ENCODE results near the gene PEX5. TPM values are rescaled to one million over a fixed set of nuclear protein-coding genes. Genes with fewer than 3 reads are reported as not detected.

PEX5 gene
- total RNA-seq, 6 donors from 2014 or later, result 40.4 to 69.1 (median 49.2) TPM

DNA sequence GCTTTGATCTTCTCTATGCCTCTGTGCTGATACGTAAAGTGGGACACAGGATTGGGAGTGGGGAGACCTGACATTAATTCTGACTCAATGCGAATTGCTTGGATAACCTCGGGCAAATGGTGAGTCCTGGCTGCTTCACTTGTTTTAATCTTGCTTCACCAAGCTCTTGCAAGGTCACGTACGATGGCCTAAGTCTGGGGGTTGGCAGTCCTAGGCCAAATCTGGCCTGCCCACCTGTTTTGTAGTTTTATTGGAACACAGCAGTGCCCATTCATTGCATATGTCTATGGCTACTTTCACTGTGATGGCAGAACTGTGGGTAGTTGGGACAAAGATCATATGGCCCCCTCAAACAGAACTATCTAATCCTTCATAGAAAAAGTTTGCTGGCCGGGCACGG, 45.9 kb upstream of the PEX5 start:
- no peak for ATAC-seq (ENCODE audit: low FRiP score in 2 of 2)
- no peak overlapping the region for H3K27ac ChIP-seq
- TF ChIP-seq POLR2AphosphoS5 (IDR thresholded peaks at IDR 0.05) (no peak), POLR2A (IDR thresholded peaks at IDR 0.05) (no peak), EP300 (IDR thresholded peaks at IDR 0.05) (no peak)
- TF ChIP-seq, protein P1, sequence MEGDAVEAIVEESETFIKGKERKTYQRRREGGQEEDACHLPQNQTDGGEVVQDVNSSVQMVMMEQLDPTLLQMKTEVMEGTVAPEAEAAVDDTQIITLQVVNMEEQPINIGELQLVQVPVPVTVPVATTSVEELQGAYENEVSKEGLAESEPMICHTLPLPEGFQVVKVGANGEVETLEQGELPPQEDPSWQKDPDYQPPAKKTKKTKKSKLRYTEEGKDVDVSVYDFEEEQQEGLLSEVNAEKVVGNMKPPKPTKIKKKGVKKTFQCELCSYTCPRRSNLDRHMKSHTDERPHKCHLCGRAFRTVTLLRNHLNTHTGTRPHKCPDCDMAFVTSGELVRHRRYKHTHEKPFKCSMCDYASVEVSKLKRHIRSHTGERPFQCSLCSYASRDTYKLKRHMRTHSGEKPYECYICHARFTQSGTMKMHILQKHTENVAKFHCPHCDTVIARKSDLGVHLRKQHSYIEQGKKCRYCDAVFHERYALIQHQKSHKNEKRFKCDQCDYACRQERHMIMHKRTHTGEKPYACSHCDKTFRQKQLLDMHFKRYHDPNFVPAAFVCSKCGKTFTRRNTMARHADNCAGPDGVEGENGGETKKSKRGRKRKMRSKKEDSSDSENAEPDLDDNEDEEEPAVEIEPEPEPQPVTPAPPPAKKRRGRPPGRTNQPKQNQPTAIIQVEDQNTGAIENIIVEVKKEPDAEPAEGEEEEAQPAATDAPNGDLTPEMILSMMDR (IDR thresholded peaks at IDR 0.05), result no peak
- H3K4me1 ChIP-seq, result no peaks in the 10 kb centered on the region
- 94 to 98% methylated on average over 7 of the region's 7 CpGs for WGBS, 2 donors
- H3K9me3 ChIP-seq, result no peaks in the 10 kb centered on the region
- peaks cover 0 to 41% (median 10%) of the 10 kb centered on the region in 4 donors for H3K36me3 ChIP-seq
- H3K4me3 ChIP-seq, result no peak overlapping the region
- DNase-seq, result no peak
- no peaks in the 10 kb centered on the region for H3K27me3 ChIP-seq

DNA sequence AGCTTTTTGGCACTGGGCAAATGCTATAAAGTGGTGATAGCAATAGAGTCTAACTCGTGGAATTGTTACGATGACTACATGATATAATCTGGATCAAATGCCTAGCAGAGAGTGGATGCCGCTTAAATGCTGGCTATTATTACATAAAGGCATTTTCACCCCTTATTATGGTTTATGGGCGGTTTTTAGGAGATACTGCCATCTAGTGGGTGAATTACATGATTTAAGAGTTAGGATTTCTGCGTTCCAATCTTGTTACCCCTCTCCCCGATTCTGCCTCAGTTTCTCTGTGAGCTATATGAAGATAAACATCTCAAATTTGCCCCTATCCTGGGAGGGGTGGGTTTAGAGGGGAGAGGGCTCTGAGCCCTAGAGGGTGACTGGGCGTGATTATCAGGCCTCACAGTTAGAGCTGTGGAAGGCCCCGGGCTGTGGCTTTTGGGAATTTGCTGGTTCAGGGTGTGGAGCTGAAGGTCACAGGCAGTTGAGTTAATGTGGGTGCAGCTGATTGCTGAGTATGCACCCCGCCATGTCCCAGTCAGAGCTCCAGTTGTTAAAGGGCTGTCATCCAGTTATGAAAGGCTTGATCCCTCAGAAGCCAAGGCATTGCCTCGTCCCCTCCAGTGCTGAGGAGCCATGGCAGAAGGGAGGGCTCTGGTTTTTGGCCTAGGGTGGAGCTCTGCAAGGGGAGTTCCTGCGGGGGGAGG, 44.9 kb upstream of the PEX5 start:
- H3K4me1 ChIP-seq, result no peaks in the 10 kb centered on the region
- no peaks in the 10 kb centered on the region for H3K27me3 ChIP-seq
- 51 to 52% methylated on average over 10 to 11 of the region's 11 CpGs for WGBS, 2 donors
- H3K9me3 ChIP-seq, result no peaks in the 10 kb centered on the region
- no peak overlapping the region for H3K27ac ChIP-seq
- H3K36me3 ChIP-seq, result peaks cover 0 to 49% (median 17%) of the 10 kb centered on the region in 4 donors
- ATAC-seq (ENCODE audit: low FRiP score in 2 of 2) (peak in 1 of 2 donors; percentile 65), DNase-seq (no peak)
- no peak overlapping the region for H3K4me3 ChIP-seq
- TF ChIP-seq, protein P1 (IDR thresholded peaks at IDR 0.05), result peak; percentile 7 to 52 (median 32)
- TF ChIP-seq POLR2AphosphoS5 (IDR thresholded peaks at IDR 0.05), result no peak

DNA sequence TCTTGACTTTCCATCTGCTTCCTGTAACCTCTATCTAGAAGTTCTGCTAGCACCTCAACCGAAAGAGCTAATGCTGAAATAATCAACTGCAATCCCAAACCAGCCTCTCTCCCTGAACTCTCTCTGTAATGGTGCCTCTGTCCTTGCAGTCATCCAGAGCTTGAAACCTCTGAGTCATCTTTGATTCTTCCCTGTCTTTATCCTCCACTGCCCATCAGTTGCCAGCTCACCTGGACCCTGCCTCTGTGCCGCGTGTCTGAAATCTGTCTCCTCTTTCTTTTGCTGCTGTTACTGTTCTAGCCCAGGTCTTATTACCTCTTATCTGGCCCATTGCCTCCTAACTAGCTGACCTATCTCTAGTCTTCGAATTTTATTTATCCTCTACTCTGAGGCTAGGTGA, 43.8 kb upstream of the PEX5 start:
- 68 to 73% methylated on average over 4 of the region's 4 CpGs for WGBS, 2 donors
- TF ChIP-seq POLR2A (IDR thresholded peaks at IDR 0.05), result no peak
- TF ChIP-seq, protein P1 (IDR thresholded peaks at IDR 0.05), result no peak
- no peak for TF ChIP-seq EP300 (IDR thresholded peaks at IDR 0.05)
- TF ChIP-seq POLR2AphosphoS5 (IDR thresholded peaks at IDR 0.05), result no peak
- Histone ChIP-seq H3K36me3 (peaks cover 0 to 60% (median 22%) of the 10 kb centered on the region in 4 donors), H3K27ac (no peak overlapping the region), H3K4me1 (peaks cover 0 to 6% (median 0%) of the 10 kb centered on the region in 4 donors), H3K4me3 (no peak overlapping the region), H3K27me3 (no peaks in the 10 kb centered on the region), H3K9me3 (no peaks in the 10 kb centered on the region)
- DNase-seq (no peak), ATAC-seq (ENCODE audit: low FRiP score in 2 of 2) (no peak)

DNA sequence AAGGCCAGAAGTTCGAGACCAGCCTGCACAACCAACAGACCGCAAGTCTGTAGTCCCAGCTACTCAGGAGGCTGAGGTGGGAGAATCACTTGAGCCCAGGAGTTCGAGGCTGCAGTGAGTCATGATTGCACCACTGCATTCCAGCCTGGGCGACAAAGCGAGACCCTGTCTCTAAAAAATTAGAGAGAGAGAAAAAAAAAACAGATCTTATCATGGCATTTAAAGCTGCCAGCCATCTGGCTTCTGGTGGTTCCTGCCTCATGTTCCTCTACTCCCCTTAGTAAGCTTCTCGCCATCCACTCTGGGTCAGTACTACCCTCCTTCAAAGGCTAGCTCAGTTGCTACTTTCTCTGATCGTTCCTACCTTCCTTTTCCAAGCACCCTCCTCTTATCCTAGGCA, 43.3 kb upstream of the PEX5 start:
- no peak for ATAC-seq (ENCODE audit: low FRiP score in 2 of 2)
- H3K36me3 ChIP-seq, result peaks cover 0 to 61% (median 25%) of the 10 kb centered on the region in 4 donors
- no peak overlapping the region for H3K4me3 ChIP-seq
- H3K9me3 ChIP-seq, result no peaks in the 10 kb centered on the region
- H3K4me1 ChIP-seq, result peaks cover 0 to 10% (median 0%) of the 10 kb centered on the region in 4 donors
- no peak for DNase-seq
- no peaks in the 10 kb centered on the region for H3K27me3 ChIP-seq
- whole genome bisulfite sequencing, 2 donors, result 90 to 93% methylated on average over 7 of the region's 7 CpGs
- TF ChIP-seq POLR2A (IDR thresholded peaks at IDR 0.05), result no peak
- TF ChIP-seq EP300 (IDR thresholded peaks at IDR 0.05), result no peak
- TF ChIP-seq, protein P1 (IDR thresholded peaks at IDR 0.05), result no peak
- no peak for TF ChIP-seq POLR2AphosphoS5 (IDR thresholded peaks at IDR 0.05)
- H3K27ac ChIP-seq, result no peak overlapping the region

DNA sequence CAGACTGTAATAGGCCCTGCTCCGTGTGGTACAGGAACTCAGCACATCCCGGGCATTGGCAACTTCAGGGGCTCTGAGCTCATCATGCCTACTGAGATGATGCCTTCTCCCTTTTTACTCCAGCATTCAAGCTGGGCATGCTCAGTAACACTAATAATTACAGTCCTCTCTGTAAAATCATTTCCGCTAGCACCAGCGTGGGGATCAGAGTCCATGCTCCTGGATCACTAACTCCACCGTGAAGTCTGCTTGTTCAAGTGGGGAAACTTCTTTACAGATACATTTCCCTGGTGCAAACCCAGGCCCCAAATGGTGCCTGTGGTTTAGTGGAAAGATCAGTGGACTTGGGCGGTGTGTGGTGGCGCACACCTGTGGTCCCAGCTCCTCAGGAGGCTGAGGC, 42.6 kb upstream of the PEX5 start:
- H3K4me3 ChIP-seq, result no peak overlapping the region
- 94 to 100% methylated on average over 7 of the region's 7 CpGs for WGBS, 2 donors
- H3K27me3 ChIP-seq, result no peaks in the 10 kb centered on the region
- H3K4me1 ChIP-seq, result peaks cover 0 to 10% (median 0%) of the 10 kb centered on the region in 4 donors
- no peak for DNase-seq
- no peaks in the 10 kb centered on the region for H3K9me3 ChIP-seq
- TF ChIP-seq EP300 (IDR thresholded peaks at IDR 0.05) (no peak), POLR2AphosphoS5 (IDR thresholded peaks at IDR 0.05) (no peak), POLR2A (IDR thresholded peaks at IDR 0.05) (no peak)
- TF ChIP-seq, protein P1 (IDR thresholded peaks at IDR 0.05), result no peak
- peaks cover 0 to 65% (median 25%) of the 10 kb centered on the region in 4 donors for H3K36me3 ChIP-seq
- ATAC-seq (ENCODE audit: low FRiP score in 2 of 2), result no peak
- H3K27ac ChIP-seq, result no peak overlapping the region

Data from upper lobe of left lung (tissue), 6 donors.